ENCODE measurements around the gene PRKG2. TPM values are rescaled to one million over a fixed set of nuclear protein-coding genes. Genes with fewer than 3 reads are reported as not detected.

PRKG2 gene
- total and polyA plus RNA-seq, 2 of the 13 experiments (the other 11 are each of a cell fraction or from before 2014, with no cell fraction given), result 0.04 TPM

DNA sequence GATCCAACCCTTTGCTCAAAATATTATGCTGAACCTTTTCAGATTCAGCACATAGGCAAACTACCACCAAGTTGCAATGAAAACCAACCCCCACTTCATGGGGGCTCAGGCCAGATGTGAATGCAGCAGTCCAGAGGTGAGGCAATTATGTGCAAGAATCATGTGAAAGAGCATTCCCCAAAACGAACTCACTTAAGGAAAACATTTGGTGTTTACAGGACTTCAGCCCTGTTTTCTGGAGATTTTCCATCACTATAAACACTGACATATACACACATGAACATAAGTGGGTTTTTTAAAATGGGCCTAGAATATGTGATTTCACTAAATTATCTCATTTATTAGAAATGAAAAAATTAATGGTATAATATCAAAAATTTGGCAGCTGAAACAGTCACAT lies 153.0 kb downstream of the PRKG2 start:
- H3K9ac ChIP-seq (ENCODE audit: insufficient read depth, low read depth, low read length), result no peak overlapping the region
- intact Hi-C loops (cut with micrococcal nuclease; ENCODE audit: unreplicated experiment) (no loop called here), in situ Hi-C loops (cut with HindIII; ENCODE audit: extremely low pct_ligation_motif_present, low pct_unique_long_range_greater_than_20kb) (no loop called here)
- TF ChIP-seq, protein P1, sequence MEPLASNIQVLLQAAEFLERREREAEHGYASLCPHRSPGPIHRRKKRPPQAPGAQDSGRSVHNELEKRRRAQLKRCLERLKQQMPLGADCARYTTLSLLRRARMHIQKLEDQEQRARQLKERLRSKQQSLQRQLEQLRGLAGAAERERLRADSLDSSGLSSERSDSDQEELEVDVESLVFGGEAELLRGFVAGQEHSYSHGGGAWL (CRISPR knock-in tag; IDR thresholded peaks at IDR 0.05), result no peak
- TF ChIP-seq SP1 (IDR thresholded peaks at IDR 0.05) (no peak), SP1 (CRISPR knock-in tag; IDR thresholded peaks at IDR 0.05) (no peak), POLR2A (IDR thresholded peaks at IDR 0.05; ENCODE audit: insufficient read depth in 1 of 2, low read depth in 2 of 2, low read length in 2 of 2) (no peak), ZNF350 (CRISPR knock-in tag; IDR thresholded peaks at IDR 0.05; ENCODE audit: borderline replicate concordance, low read depth) (no peak), HMG20A (CRISPR knock-in tag; IDR thresholded peaks at IDR 0.05; ENCODE audit: borderline replicate concordance) (no peak), RARA (CRISPR knock-in tag; IDR thresholded peaks at IDR 0.05) (no peak), ZNF256 (CRISPR knock-in tag; conservative IDR thresholded peaks at IDR 0.05) (no peak), SRSF1 (optimal IDR thresholded peaks at IDR 0.05; ENCODE audit: low read depth, low read length) (no peak)
- TF ChIP-seq, protein P2, sequence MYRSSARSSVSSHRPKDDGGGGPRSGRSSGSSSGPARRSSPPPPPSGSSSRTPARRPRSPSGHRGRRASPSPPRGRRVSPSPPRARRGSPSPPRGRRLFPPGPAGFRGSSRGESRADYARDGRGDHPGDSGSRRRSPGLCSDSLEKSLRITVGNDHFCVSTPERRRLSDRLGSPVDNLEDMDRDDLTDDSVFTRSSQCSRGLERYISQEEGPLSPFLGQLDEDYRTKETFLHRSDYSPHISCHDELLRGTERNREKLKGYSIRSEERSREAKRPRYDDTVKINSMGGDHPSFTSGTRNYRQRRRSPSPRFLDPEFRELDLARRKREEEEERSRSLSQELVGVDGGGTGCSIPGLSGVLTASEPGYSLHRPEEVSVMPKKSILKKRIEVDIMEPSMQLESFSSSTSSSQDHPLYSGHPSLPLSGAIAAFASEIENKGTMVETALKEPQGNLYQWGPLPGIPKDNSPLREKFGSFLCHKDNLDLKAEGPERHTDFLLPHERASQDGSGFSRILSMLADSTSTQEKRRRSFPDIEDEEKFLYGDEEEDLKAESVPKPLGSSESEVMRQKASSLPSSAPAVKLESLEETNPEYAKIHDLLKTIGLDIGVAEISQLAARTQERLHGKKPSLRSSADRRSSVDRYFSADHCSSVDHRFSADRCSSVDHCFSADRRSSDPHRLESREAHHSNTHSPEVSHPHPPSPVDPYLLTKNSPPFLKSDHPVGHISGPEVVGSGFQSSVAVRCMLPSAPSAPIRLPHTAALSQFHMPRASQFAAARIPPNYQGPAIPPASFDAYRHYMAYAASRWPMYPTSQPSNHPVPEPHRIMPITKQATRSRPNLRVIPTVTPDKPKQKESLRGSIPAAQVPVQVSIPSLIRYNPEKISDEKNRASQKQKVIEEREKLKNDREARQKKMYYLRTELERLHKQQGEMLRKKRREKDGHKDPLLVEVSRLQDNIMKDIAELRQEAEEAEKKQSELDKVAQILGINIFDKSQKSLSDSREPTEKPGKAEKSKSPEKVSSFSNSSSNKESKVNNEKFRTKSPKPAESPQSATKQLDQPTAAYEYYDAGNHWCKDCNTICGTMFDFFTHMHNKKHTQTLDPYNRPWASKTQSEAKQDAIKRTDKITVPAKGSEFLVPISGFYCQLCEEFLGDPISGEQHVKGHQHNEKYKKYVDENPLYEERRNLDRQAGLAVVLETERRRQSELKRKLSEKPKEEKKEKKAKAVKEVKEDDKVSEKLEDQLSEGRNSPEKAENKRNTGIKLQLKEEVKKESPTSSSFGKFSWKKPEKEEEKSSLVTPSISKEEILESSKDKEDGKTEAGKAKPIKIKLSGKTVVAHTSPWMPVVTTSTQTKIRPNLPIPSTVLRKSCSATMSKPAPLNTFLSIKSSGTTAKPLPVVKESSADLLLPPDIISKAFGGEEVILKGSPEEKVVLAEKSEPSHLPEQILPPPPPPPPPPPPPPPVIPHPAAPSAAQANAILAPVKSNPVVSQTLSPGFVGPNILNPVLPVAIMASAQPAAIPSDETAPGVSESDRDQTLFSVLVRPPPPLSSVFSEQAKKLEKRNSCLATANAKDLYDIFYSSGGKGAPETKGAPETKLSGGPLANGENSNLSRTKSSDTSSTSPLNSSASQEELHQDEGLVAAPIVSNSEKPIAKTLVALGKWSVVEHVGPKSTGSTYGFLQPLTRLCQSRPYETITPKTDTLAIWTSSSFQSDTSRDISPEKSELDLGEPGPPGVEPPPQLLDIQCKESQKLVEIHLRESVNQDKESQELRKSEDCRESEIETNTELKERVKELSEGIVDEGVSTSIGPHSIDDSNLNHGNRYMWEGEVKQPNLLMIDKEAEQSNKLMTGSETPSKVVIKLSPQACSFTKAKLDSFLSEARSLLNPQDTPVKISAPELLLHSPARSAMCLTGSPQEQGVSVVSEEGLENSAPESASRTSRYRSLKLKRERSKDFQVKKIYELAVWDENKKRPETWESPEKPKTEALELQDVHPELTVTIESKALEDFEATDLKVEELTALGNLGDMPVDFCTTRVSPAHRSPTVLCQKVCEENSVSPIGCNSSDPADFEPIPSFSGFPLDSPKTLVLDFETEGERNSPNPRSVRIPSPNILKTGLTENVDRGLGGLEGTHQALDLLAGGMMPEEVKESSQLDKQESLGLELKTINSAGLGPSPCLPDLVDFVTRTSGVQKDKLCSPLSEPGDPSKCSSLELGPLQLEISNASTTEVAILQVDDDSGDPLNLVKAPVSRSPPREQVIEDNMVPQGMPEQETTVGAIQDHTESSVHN (CRISPR knock-in tag; IDR thresholded peaks at IDR 0.05), result no peak
- TF ChIP-seq, protein P3, sequence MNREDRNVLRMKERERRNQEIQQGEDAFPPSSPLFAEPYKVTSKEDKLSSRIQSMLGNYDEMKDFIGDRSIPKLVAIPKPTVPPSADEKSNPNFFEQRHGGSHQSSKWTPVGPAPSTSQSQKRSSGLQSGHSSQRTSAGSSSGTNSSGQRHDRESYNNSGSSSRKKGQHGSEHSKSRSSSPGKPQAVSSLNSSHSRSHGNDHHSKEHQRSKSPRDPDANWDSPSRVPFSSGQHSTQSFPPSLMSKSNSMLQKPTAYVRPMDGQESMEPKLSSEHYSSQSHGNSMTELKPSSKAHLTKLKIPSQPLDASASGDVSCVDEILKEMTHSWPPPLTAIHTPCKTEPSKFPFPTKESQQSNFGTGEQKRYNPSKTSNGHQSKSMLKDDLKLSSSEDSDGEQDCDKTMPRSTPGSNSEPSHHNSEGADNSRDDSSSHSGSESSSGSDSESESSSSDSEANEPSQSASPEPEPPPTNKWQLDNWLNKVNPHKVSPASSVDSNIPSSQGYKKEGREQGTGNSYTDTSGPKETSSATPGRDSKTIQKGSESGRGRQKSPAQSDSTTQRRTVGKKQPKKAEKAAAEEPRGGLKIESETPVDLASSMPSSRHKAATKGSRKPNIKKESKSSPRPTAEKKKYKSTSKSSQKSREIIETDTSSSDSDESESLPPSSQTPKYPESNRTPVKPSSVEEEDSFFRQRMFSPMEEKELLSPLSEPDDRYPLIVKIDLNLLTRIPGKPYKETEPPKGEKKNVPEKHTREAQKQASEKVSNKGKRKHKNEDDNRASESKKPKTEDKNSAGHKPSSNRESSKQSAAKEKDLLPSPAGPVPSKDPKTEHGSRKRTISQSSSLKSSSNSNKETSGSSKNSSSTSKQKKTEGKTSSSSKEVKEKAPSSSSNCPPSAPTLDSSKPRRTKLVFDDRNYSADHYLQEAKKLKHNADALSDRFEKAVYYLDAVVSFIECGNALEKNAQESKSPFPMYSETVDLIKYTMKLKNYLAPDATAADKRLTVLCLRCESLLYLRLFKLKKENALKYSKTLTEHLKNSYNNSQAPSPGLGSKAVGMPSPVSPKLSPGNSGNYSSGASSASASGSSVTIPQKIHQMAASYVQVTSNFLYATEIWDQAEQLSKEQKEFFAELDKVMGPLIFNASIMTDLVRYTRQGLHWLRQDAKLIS (CRISPR knock-in tag; IDR thresholded peaks at IDR 0.05), result no peak
- ATAC-seq (no peak), DNase-seq (ENCODE audit: low spot score) (no peak), FAIRE-seq (no peak)
- H2AFZ ChIP-seq (ENCODE audit: low read length), result no peak overlapping the region
- no peaks in the 10 kb centered on the region for H3K9me3 ChIP-seq (ENCODE audit: low read length)
- H3K36me3 ChIP-seq (replicated peaks in 1 of 2; ENCODE audit: control insufficient read depth in 1 of 2, insufficient read depth in 2 of 2, low read length in 2 of 2), result no peaks in the 10 kb centered on the region
- no peaks in the 10 kb centered on the region for H3K79me2 ChIP-seq (ENCODE audit: insufficient read depth, low read length)
- CTCF ChIA-PET (ENCODE audit: low intra/inter-chr PET ratio, low total read pairs), result no interaction called here
- H3K4me3 ChIP-seq (replicated peaks in 1 of 3; ENCODE audit: insufficient read depth in 1 of 3, low read depth in 2 of 3, low read length in 3 of 3), result no peak overlapping the region
- H3K27me3 ChIP-seq (ENCODE audit: control insufficient read depth in 1 of 2, insufficient read depth in 2 of 2, low read length in 2 of 2), result no peaks in the 10 kb centered on the region
- WGBS (ENCODE audit: low lambda C conversion rate), result 0% methylated on average over 1 of the region's 1 CpG
- H3K4me2 ChIP-seq (ENCODE audit: low read depth, low read length), result no peak overlapping the region
- no peak overlapping the region for H3K27ac ChIP-seq (ENCODE audit: extremely low read length, insufficient read depth, low read length)
- H4K20me1 ChIP-seq (ENCODE audit: insufficient read depth, low read length), result no peaks in the 10 kb centered on the region
- peaks cover 7% of the 10 kb centered on the region; the same call in 1 of the 2 replicates for H3K4me1 ChIP-seq (ENCODE audit: insufficient read depth, low read length)
- POLR2A ChIA-PET, result no interaction called here
- BruUV-seq (replicated peaks), result no TSS peak
